SH-SY5Y (cell line): Measurements from ENCODE around the gene PHKA1.

Experiments
- GATA2 ChIP-seq: IDR thresholded peaks from 2 replicates; pipeline ENCODE4 v1.6.1; 2011; ENCODE audit warnings: mild to moderate bottlenecking, low read depth, low read length
- GATA3 ChIP-seq: IDR thresholded peaks from 2 replicates; pipeline ENCODE4 v1.6.1; 2011; ENCODE audit warnings: low read depth, mild to moderate bottlenecking, low read length, moderate library complexity

DNA sequence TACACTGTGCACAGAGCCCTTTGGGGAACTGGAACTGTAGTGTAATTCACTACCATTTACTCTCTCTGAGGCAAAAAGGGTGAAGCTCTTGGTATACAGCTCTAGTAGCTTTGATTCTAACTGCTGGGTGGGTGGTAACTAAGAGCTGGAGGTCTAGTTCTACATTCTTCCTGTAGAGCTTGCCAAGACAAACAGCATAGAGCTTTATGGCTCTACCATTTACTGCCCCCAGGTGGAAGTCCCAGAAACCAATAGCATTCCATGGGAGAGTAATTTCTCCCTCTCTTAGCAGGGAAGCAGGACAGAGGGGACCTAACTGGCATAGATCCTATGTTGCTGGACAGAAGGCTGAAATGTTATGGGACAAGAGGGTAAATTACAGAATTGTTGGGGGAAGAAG, 168.1 kb downstream of the PHKA1 start:
- TF ChIP-seq GATA2 (no peak), GATA3 (no peak)
